ENCODE results near the gene PTGS1.
A peak's percentile ranks its signal among the peaks of the same experiment; 100 is the strongest.

PTGS1 gene

GRCh38 chr9:122376796-122377195, 6.0 kb downstream of the PTGS1 start:
- no peak for DNase-seq

- DNase-seq: no peak
These were observed 6.7 kb downstream of the PTGS1 start for GRCh38 chr9:122377241-122378164.

GRCh38 chr9:122378236-122378635, 7.4 kb downstream of the PTGS1 start:
- DNase-seq: no peak

- DNase-seq: no peak
These were observed 8.5 kb downstream of the PTGS1 start for GRCh38 chr9:122379340-122379739.

DNA sequence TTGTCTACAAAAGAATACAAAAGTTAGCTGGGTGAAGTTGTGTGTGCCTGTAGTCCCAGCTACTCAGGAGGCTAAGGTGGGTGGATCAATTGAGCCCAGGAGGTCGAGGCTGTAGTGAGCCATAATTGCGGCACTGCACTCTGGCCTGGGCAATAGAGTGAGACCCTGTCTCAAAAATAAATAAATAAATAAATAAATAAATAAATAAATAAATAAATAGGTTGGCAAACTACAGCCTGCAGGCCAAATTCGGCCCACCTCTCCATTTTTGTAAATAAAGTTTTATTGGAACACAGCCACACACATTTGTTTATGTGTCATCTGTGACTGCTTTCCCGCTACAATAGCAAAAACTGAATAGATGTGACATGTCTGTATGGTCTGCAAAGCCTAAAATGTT, 9.5 kb downstream of the PTGS1 start:
- no peak for DNase-seq

- no peak for DNase-seq
These were observed 10.6 kb downstream of the PTGS1 start for GRCh38 chr9:122381206-122381950.

DNA sequence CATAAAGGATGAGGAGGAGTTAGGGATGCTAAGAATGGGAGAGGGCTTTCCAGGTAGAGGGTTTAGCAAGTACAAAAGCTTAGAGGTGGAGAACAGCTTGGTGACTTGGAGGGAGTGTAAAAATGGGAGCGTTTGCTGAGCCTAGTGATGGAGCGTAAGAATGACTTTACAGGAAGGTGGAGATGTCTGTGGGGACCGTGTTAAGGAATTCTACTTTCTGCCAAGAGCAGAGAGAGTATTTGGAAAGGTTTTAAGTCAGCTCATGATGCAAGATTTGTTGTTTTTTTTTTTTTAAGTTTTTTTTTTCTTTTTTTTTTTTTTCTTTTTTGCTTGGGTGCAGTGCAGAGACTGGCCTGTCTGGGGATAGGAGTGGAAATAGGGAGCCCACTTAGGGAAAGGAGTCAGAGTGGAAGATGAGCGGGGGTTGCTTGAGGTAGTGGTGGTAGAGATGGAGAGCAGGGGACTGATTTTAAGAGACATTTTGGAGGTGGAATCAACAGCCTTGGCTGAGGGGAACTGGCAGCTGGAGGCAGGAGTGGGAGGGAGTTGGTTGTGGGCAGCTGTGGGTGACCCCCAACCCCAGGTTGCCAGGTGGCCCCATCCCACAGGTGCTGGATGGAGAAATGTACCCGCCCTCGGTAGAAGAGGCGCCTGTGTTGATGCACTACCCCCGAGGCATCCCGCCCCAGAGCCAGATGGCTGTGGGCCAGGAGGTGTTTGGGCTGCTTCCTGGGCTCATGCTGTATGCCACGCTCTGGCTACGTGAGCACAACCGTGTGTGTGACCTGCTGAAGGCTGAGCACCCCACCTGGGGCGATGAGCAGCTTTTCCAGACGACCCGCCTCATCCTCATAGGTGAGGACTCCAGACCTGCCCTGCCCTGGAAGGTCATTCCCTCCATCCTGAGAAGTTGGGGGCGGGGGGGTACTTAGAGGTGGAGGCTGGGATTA, 12.4 kb downstream of the PTGS1 start:
- peak; percentile 48 for DNase-seq

DNA sequence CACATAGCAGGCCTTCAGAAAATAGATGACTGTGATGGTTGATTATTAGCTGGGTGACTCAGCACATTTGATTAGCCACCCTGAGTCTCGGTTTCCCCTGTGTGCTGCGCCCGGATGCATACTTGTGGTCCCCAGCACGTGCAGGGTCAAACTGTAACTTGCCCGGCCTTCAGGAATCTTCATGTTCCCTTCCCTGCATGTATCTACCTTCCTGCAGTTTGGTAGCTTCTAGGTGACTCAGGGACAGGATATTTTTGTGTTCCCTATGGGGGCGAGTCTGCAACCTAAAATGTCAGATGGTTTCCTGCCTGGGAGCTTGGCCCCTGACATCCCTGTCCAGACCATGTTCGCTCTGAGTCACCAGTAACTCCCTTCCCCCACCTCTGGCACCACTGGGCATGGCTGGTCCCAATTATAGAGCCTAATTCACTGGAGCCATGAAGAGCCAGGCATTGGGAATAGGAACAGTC, 13.2 kb downstream of the PTGS1 start:
- peak; percentile 62 for DNase-seq

DNA sequence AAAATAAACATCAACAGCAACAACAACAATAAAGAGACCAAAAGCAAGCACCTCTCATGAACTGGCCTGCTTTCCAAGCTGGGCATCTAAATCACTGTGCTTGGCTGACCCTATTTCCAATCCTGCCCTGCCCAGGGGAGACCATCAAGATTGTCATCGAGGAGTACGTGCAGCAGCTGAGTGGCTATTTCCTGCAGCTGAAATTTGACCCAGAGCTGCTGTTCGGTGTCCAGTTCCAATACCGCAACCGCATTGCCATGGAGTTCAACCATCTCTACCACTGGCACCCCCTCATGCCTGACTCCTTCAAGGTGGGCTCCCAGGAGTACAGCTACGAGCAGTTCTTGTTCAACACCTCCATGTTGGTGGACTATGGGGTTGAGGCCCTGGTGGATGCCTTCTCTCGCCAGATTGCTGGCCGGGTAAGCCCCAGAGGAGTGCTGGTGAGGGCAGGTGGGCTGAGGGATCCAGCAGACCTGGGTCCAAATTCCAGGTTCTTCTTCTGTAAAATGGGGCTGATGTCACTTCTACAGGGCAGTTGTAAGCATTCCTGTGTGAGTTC, 15.6 kb downstream of the PTGS1 start:
- DNase-seq: no peak

DNA sequence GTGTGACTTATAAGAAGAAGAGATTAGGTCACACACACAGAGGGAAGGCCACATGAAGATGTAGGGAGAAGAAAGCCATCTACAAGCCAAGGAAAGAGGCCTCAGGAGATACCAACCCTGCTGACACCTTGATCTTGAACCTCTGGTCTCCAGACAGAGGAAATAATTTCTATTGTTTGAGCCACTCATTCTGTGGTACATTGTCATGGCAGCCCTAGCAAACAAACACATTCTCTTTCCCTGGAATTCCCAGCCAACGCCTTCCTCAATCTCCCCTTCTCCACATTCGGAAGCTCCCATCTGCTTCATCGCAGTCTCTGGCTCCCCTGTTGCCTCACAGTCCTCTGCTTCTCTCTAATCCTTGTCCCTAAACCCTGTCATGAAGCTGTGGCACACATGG, 16.7 kb downstream of the PTGS1 start:
- no peak for DNase-seq

DNA sequence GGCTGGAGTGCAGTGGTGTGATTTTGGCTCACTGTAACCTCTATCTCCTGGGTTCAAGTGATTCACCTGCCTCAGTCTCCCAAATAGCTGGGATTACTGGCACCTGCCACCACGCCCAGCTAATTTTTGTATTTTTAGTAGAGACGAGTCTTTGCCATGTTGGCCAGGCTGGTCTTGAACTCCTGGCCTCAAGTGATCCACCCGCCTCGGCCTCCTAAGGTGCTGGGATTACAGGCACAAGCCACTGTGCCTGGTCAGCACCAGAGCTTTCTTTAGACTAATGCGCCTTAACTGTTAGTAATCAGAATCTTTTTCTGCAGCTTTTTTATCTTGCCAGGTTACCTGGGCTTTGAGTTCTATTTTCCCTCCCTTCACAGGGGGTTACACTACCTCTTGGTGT, 18.4 kb downstream of the PTGS1 start:
- DNase-seq: no peak

GRCh38 chr9:122389799-122390481, 19.1 kb downstream of the PTGS1 start:
- peak; percentile 32 for DNase-seq

DNA sequence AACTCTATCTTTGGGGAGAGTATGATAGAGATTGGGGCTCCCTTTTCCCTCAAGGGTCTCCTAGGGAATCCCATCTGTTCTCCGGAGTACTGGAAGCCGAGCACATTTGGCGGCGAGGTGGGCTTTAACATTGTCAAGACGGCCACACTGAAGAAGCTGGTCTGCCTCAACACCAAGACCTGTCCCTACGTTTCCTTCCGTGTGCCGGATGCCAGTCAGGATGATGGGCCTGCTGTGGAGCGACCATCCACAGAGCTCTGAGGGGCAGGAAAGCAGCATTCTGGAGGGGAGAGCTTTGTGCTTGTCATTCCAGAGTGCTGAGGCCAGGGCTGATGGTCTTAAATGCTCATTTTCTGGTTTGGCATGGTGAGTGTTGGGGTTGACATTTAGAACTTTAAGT, 21.5 kb downstream of the PTGS1 start:
- DNase-seq: no peak

GRCh38 chr9:122392714-122393113, 21.9 kb downstream of the PTGS1 start:
- peak; percentile 45 for DNase-seq

DNA sequence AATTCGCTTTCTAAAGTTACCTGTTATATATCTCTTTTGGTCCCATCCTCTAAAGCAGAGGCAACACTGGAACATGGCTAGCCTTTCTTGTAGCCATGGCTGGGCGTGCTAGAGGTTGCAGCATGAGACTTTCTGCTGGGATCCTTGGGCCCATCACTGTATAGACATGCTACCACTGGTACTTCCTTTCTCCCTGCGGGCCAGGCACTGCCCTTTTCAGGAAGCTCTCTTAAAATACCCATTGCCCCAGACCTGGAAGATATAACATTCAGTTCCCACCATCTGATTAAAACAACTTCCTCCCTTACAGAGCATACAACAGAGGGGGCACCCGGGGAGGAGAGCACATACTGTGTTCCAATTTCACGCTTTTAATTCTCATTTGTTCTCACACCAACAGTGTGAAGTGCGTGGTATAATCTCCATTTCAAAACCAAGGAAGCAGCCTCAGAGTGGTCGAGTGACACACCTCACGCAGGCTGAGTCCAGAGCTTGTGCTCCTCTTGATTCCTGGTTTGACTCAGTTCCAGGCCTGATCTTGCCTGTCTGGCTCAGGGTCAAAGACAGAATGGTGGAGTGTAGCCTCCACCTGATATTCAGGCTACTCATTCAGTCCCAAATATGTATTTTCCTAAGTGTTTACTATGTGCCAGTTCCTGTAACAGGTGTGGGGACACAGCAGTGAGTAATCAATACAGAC, 22.6 kb downstream of the PTGS1 start:
- no peak for DNase-seq

GRCh38 chr9:122394265-122395125, 23.7 kb downstream of the PTGS1 start:
- DNase-seq: peak; percentile 73

GRCh38 chr9:122396614-122397148, 25.9 kb downstream of the PTGS1 start:
- no peak for DNase-seq

GRCh38 chr9:122397749-122398148, 26.9 kb downstream of the PTGS1 start:
- no peak for DNase-seq

GRCh38 chr9:122398371-122398924, 27.6 kb downstream of the PTGS1 start:
- no peak for DNase-seq

GRCh38 chr9:122401896-122402295, 31.1 kb downstream of the PTGS1 start:
- DNase-seq: no peak
